Spleen (tissue), 7 donors: Measurements from ENCODE around the gene FGGY.

Source experiments
- CTCF ChIP-seq, 11 experiments: fragments of 200-600 bp in 7 of 11; fragments of 450-650 bp in 4 of 11; sonication (generic) in 4 of 11; IDR thresholded peaks in 8 of 11; conservative IDR thresholded peaks in 3 of 11; 1 replicate in 7 of 11; 2 replicates in 4 of 11; pipeline versions ENCODE4 v1.4.0 to v1.8.0; 2016 to 2021; ENCODE audit warnings: antibody characterized with exemption in 11 of 11, inconsistent platforms in 4 of 11, mild to moderate bottlenecking in 1 of 11
- POLR2A ChIP-seq, 3 donors: fragments of 450-650 bp; IDR thresholded peaks; one replicate each; pipeline ENCODE4 v1.5.1; 2017; ENCODE audit warnings: antibody characterized with exemption in 3 of 3, mild to moderate bottlenecking in 1 of 3
- donor health status: DM: no; HTN: no; CAD: no; lungs with moderate emphysema.
- donor health status: DM: no; HTN: no; CAD: no.
- donor health status: DM: no; HTN: no; CAD: no.

- TF ChIP-seq CTCF (IDR thresholded peaks at IDR 0.05 in 8 of 11, conservative IDR thresholded peaks at IDR 0.05 in 3 of 11) (no peak), POLR2A (IDR thresholded peaks at IDR 0.05) (no peak)
Observed at GRCh38 chr1:59776960-59777852, 480.3 kb downstream of the FGGY start.
